NB4 (cell line): ENCODE data around the gene HOXB6.

ENCODE experiments used
- POLR2A ChIP-seq: IDR thresholded peaks from 2 replicates; pipeline ENCODE4 v1.6.1; 2011; ENCODE audit warnings: mild to moderate bottlenecking; ENCODE audit not compliant: insufficient read length; ENCODE audit errors: extremely low read depth
- TF ChIP-seq, protein P1 (sequence below): IDR thresholded peaks from one replicate; pipeline ENCODE4 v1.5.1; 2012; ENCODE audit warnings: low read depth, low read length

DNA sequence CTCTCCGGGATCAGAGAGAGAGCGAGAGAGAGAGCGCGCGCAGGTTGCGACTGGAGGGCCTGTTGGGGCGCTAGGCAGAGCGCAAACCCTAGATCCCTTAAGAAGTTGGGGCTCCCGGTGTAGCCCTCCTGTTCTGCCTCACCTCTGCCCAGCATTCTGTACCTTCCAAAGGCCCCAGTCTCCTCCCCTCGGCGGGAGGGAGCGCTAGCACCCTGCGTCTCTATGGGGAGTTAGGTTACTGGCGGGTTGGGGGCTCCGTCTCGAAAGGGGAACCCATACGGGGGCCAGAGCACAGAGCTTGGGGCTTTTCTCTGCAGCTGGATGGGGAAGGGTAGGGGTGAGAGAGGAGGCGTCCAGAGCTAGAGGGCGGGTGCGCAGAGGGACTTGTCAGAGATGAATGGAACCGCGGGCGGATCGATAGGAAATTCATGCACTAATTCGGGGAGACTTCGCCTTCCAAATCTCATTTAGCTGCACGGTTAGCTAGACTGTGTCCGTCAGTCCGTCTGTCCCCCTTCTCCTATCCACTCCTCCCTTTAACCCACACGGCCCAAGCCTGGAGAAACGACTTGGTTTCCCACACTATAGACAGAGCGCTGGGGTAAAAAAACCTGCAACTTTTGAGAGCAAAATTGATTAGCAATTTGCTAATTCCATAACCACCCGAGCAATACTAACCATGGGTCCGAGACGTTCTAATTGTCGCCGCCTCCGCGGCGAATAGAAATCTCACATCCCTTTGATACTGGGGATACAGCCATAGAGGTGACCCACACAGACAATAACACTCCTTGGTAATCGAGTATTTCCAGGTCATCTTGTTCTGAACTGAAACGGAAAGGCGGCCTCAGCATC, 25.9 kb downstream of the HOXB6 start:
- TF ChIP-seq, protein P1, sequence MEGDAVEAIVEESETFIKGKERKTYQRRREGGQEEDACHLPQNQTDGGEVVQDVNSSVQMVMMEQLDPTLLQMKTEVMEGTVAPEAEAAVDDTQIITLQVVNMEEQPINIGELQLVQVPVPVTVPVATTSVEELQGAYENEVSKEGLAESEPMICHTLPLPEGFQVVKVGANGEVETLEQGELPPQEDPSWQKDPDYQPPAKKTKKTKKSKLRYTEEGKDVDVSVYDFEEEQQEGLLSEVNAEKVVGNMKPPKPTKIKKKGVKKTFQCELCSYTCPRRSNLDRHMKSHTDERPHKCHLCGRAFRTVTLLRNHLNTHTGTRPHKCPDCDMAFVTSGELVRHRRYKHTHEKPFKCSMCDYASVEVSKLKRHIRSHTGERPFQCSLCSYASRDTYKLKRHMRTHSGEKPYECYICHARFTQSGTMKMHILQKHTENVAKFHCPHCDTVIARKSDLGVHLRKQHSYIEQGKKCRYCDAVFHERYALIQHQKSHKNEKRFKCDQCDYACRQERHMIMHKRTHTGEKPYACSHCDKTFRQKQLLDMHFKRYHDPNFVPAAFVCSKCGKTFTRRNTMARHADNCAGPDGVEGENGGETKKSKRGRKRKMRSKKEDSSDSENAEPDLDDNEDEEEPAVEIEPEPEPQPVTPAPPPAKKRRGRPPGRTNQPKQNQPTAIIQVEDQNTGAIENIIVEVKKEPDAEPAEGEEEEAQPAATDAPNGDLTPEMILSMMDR, result no peak
- no peak for TF ChIP-seq POLR2A
